WTC11 (cell line): ENCODE data around the gene ELF5. TPM values are rescaled to one million over a fixed set of nuclear protein-coding genes. Genes with fewer than 3 reads are reported as not detected.

Source experiments
- ATAC-seq: fragments of 200-7000 bp; cut with Tn5 transposase; 2 replicates; pipeline ENCODE4 v1.10.0; 2021; ENCODE audit warnings: mild to moderate bottlenecking, moderate library complexity
- CTCF ChIA-PET: fragments of 300-600 bp; sonication (Branson Sonifier 250); formaldehyde crosslinking; loops from one replicate; lab custom pipeline; 2021; ENCODE audit warnings: antibody characterized with exemption; lab: Charles Lee
- POLR2A ChIA-PET: fragments of 350-600 bp; sonication (Branson Sonifier 250); formaldehyde crosslinking; loops from one replicate; lab custom pipeline; 2021; ENCODE audit warnings: antibody characterized with exemption; lab: Charles Lee
- DNase-seq: peaks from one replicate; pipeline ENCODE4 v3.0.0; 2021; ENCODE audit warnings: low spot score
- H3K27ac Mint-ChIP-seq: 2 replicates; pipeline ENCODE4 v1.8.0; 2021; ENCODE audit warnings: mixed read lengths
- H3K27me3 Mint-ChIP-seq: 2 replicates; pipeline ENCODE4 v1.8.0; 2021; ENCODE audit warnings: low read depth, mild to moderate bottlenecking, moderate library complexity, mixed read lengths
- H3K36me3 Mint-ChIP-seq: 2 replicates; pipeline ENCODE4 v1.8.0; 2021; ENCODE audit warnings: mixed read lengths
- H3K4me1 Mint-ChIP-seq: 2 replicates; pipeline ENCODE4 v1.8.0; 2022; ENCODE audit warnings: mixed read lengths
- H3K4me3 Mint-ChIP-seq: 2 replicates; pipeline ENCODE4 v1.8.0; 2021; ENCODE audit warnings: mild to moderate bottlenecking, moderate library complexity, mixed read lengths
- H3K9me3 Mint-ChIP-seq: 2 replicates; pipeline ENCODE4 v1.8.0; 2021; ENCODE audit warnings: mixed read lengths
- CBFB ChIP-seq: sonication (generic); formaldehyde crosslinking; IDR thresholded peaks from 2 replicates; pipeline ENCODE4 v1.8.1; 2022; ENCODE audit warnings: mild to moderate bottlenecking, low read depth, missing genetic modification reagents
- ELF4 ChIP-seq: sonication (generic); formaldehyde crosslinking; IDR thresholded peaks from 2 replicates; pipeline ENCODE4 v1.8.1; 2022; ENCODE audit warnings: low read depth, mild to moderate bottlenecking, moderate library complexity, missing genetic modification reagents
- ETV6 ChIP-seq: sonication (generic); formaldehyde crosslinking; IDR thresholded peaks from 2 replicates; pipeline ENCODE4 v1.8.1; 2022; ENCODE audit warnings: mild to moderate bottlenecking, missing genetic modification reagents
- FOXJ3 ChIP-seq: sonication (generic); formaldehyde crosslinking; IDR thresholded peaks from 2 replicates; pipeline ENCODE4 v1.9.0; 2021; ENCODE audit warnings: missing genetic modification reagents, mild to moderate bottlenecking, borderline replicate concordance
- GABPB1 ChIP-seq: sonication (generic); formaldehyde crosslinking; IDR thresholded peaks from 2 replicates; pipeline ENCODE4 v1.8.1; 2023; ENCODE audit warnings: mild to moderate bottlenecking, missing genetic modification reagents
- GTF2I ChIP-seq: fragments of 250-450 bp; sonication (Bioruptor Pico); conservative IDR thresholded peaks from 2 replicates; pipeline ENCODE4 v1.4.0; 2021; ENCODE audit warnings: mild to moderate bottlenecking
- IRF2 ChIP-seq: sonication (generic); formaldehyde crosslinking; IDR thresholded peaks from 2 replicates; pipeline ENCODE4 v1.8.0; 2022; ENCODE audit warnings: low read depth, missing genetic modification reagents, borderline replicate concordance
- MYBL2 ChIP-seq: sonication (generic); formaldehyde crosslinking; IDR thresholded peaks from 2 replicates; pipeline ENCODE4 v1.8.1; 2023; ENCODE audit warnings: mild to moderate bottlenecking, moderate library complexity, missing genetic modification reagents
- NFE2L1 ChIP-seq: sonication (generic); formaldehyde crosslinking; IDR thresholded peaks from 2 replicates; pipeline ENCODE4 v1.8.1; 2023; ENCODE audit warnings: missing genetic modification reagents
- PRRX2 ChIP-seq: fragments of 250-450 bp; sonication (Bioruptor Pico); IDR thresholded peaks from 2 replicates; pipeline ENCODE4 v1.8.0; 2021; ENCODE audit warnings: mild to moderate bottlenecking
- TEAD1 ChIP-seq: sonication (generic); formaldehyde crosslinking; IDR thresholded peaks from 2 replicates; pipeline ENCODE4 v1.8.0; 2022; ENCODE audit warnings: mild to moderate bottlenecking, missing genetic modification reagents
- TEAD4 ChIP-seq: sonication (generic); formaldehyde crosslinking; IDR thresholded peaks from 2 replicates; pipeline ENCODE4 v1.8.0; 2022; ENCODE audit warnings: mild to moderate bottlenecking, missing genetic modification reagents
- TP53 ChIP-seq: sonication (generic); formaldehyde crosslinking; IDR thresholded peaks from 2 replicates; pipeline ENCODE4 v1.8.1; 2023; ENCODE audit warnings: mild to moderate bottlenecking, missing genetic modification reagents
- USF2 ChIP-seq: sonication (generic); formaldehyde crosslinking; IDR thresholded peaks from 2 replicates; pipeline ENCODE4 v1.8.1; 2023; ENCODE audit warnings: mild to moderate bottlenecking, missing genetic modification reagents, moderate library complexity
- ZBTB21 ChIP-seq: sonication (generic); formaldehyde crosslinking; IDR thresholded peaks from 2 replicates; pipeline ENCODE4 v1.8.1; 2023; ENCODE audit warnings: mild to moderate bottlenecking, missing genetic modification reagents, borderline replicate concordance
- ZNF219 ChIP-seq: sonication (generic); formaldehyde crosslinking; IDR thresholded peaks from 2 replicates; pipeline ENCODE4 v1.8.0; 2023; ENCODE audit warnings: missing genetic modification reagents, mild to moderate bottlenecking, borderline replicate concordance
- ZNF317 ChIP-seq: sonication (generic); formaldehyde crosslinking; IDR thresholded peaks from 2 replicates; pipeline ENCODE4 v1.8.1; 2023; ENCODE audit warnings: low read depth, mild to moderate bottlenecking, moderate library complexity, missing genetic modification reagents, borderline replicate concordance
- ZNF416 ChIP-seq: fragments of 250-450 bp; sonication (Bioruptor Pico); IDR thresholded peaks from 2 replicates; pipeline ENCODE4 v1.9.0; 2021; ENCODE audit warnings: mild to moderate bottlenecking, inconsistent platforms
- total RNA-seq: library from RNA; stranded (reverse); gene quantifications from 3 replicates; pipeline ENCODE4 v1.2.3, GENCODE V29; 2021
- TF ChIP-seq, protein P1 (sequence below): sonication (generic); formaldehyde crosslinking; IDR thresholded peaks from 2 replicates; pipeline ENCODE4 v1.8.1; 2023; ENCODE audit warnings: mild to moderate bottlenecking, missing genetic modification reagents, borderline replicate concordance

Gene ELF5
- total RNA-seq, 1 experiment from 2014 or later: not detected

DNA sequence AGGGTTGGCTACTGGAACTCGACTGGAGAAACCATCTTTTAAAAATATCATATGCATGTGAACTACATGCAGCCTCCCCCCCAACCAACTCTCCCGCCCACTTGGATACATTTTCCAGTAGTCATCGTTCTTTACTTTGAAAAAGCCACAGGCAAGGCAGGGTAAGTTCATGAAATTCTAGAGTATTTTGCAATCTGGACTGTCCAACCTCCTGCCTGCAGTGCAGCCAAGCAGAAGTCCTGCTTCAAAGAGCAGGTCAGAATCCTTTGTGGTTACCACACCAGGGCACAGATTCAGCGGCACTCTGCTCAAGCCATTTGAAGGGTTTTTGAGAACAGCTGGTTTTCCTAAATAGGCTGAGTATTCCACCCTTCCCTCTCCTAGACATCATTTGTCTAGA lies 12.1 kb downstream of the ELF5 start:
- CTCF ChIA-PET: interaction anchor here (0.8 to 3.1 kb wide), 3 partner anchors 9 to 12 kb away, joined by 3 to 24 read pairs (median 6); partner anchors contain the start of gene ELF5
- TF ChIP-seq, protein P1, sequence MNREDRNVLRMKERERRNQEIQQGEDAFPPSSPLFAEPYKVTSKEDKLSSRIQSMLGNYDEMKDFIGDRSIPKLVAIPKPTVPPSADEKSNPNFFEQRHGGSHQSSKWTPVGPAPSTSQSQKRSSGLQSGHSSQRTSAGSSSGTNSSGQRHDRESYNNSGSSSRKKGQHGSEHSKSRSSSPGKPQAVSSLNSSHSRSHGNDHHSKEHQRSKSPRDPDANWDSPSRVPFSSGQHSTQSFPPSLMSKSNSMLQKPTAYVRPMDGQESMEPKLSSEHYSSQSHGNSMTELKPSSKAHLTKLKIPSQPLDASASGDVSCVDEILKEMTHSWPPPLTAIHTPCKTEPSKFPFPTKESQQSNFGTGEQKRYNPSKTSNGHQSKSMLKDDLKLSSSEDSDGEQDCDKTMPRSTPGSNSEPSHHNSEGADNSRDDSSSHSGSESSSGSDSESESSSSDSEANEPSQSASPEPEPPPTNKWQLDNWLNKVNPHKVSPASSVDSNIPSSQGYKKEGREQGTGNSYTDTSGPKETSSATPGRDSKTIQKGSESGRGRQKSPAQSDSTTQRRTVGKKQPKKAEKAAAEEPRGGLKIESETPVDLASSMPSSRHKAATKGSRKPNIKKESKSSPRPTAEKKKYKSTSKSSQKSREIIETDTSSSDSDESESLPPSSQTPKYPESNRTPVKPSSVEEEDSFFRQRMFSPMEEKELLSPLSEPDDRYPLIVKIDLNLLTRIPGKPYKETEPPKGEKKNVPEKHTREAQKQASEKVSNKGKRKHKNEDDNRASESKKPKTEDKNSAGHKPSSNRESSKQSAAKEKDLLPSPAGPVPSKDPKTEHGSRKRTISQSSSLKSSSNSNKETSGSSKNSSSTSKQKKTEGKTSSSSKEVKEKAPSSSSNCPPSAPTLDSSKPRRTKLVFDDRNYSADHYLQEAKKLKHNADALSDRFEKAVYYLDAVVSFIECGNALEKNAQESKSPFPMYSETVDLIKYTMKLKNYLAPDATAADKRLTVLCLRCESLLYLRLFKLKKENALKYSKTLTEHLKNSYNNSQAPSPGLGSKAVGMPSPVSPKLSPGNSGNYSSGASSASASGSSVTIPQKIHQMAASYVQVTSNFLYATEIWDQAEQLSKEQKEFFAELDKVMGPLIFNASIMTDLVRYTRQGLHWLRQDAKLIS (CRISPR knock-in tag): no peak
- peak; percentile 63 for TF ChIP-seq GABPB1 (CRISPR knock-in tag)
- TF ChIP-seq ZNF219 (CRISPR knock-in tag): no peak
- TF ChIP-seq, all 79 proteins: peak for 1
- no peaks in the 10 kb centered on the region for H3K9me3 Mint-ChIP-seq
- ATAC-seq (no peak), DNase-seq (no peak)
- H3K4me1 Mint-ChIP-seq: no peaks in the 10 kb centered on the region
- no peaks in the 10 kb centered on the region for H3K27me3 Mint-ChIP-seq
- no peak overlapping the region for H3K4me3 Mint-ChIP-seq
- POLR2A ChIA-PET: no interaction called here
- no peak overlapping the region for H3K27ac Mint-ChIP-seq
- H3K36me3 Mint-ChIP-seq: no peaks in the 10 kb centered on the region

- no peak for ATAC-seq
- no peaks in the 10 kb centered on the region for H3K9me3 Mint-ChIP-seq
- no peak for DNase-seq
- H3K4me3 Mint-ChIP-seq: no peak overlapping the region
- no peak overlapping the region for H3K27ac Mint-ChIP-seq
- POLR2A ChIA-PET: no interaction called here
- no peaks in the 10 kb centered on the region for H3K4me1 Mint-ChIP-seq
- CTCF ChIA-PET: interaction anchor here (1.4 kb wide), 1 partner anchor 13 kb away, joined by 8 read pairs; no protein-coding TSS in a partner anchor
- no peak for TF ChIP-seq USF2 (CRISPR knock-in tag)
- TF ChIP-seq PRRX2 (CRISPR knock-in tag): no peak
- no peak for TF ChIP-seq TEAD1 (CRISPR knock-in tag)
- TF ChIP-seq ETV6 (CRISPR knock-in tag): no peak
- no peak for TF ChIP-seq NFE2L1 (CRISPR knock-in tag)
- TF ChIP-seq ZBTB21 (CRISPR knock-in tag): no peak
- no peak for TF ChIP-seq IRF2 (CRISPR knock-in tag)
- TF ChIP-seq TEAD4 (CRISPR knock-in tag): no peak
- TF ChIP-seq ELF4 (CRISPR knock-in tag): no peak
- TF ChIP-seq GTF2I (CRISPR knock-in tag): no peak
- TF ChIP-seq TP53 (CRISPR knock-in tag): no peak
- no peak for TF ChIP-seq CBFB (CRISPR knock-in tag)
- no peak for TF ChIP-seq ZNF416 (CRISPR knock-in tag)
- TF ChIP-seq FOXJ3 (CRISPR knock-in tag): no peak
- no peak for TF ChIP-seq ZNF317
- TF ChIP-seq, protein P1 (CRISPR knock-in tag): no peak
- no peak for TF ChIP-seq MYBL2
- TF ChIP-seq, all 79 proteins: peak for 0
- Mint-ChIP-seq H3K27me3 (no peaks in the 10 kb centered on the region), H3K36me3 (no peaks in the 10 kb centered on the region)
Measured at GRCh38 chr11:34499719-34500500, 13.7 kb downstream of the ELF5 start.
